GM21360 (cell line): ENCODE measurements around the gene HDAC6.
"Not testable (repeated sequence)": the region's sequence is repeated elsewhere in the genome, so short reads cannot be mapped to it uniquely, and the experiment has no call there.

Experiments used
- ATAC-seq: cut with Tn5 transposase; IDR thresholded peaks from one replicate; pipeline ENCODE4 v1.9.1; 2021; ENCODE audit warnings: mild to moderate bottlenecking, moderate library complexity; ENCODE audit not compliant: unreplicated experiment

Gene HDAC6

DNA sequence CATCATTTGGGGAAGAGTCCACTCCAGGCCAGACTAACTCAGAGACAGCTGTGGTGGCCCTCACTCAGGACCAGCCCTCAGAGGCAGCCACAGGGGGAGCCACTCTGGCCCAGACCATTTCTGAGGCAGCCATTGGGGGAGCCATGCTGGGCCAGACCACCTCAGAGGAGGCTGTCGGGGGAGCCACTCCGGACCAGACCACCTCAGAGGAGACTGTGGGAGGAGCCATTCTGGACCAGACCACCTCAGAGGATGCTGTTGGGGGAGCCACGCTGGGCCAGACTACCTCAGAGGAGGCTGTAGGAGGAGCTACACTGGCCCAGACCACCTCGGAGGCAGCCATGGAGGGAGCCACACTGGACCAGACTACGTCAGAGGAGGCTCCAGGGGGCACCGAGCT is 21.2 kb downstream of the HDAC6 start:
- no peak for ATAC-seq

- ATAC-seq = no peak
These were observed 22.2 kb downstream of the HDAC6 start for GRCh38 chrX:48824066-48824465.

GRCh38 chrX:48826135-48826875 is 24.4 kb downstream of the HDAC6 start, which contains the start of gene ERAS:
Gene ERAS, plus strand, starts transcription at chrX:48826513. Its CDS starts 2,611 bp downstream, at chrX:48829124.
- ATAC-seq = no peak

GRCh38 chrX:48826876-48827653 is 25.2 kb downstream of the HDAC6 start:
- ATAC-seq = no peak

DNA sequence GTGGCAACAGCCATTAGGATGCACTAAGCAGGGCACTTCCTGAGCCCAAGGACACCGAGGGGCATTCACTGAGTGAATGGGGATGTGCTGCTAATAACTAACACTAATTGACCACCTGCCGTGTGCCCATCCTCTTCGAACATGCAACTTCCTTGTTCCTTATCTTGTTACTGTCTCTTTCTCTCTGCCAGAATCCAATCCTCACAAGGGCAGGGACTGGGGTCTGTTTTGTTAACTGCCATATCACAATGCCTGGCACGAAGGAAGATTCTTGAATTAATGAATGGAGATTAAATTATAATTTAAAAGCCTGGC is 25.7 kb downstream of the HDAC6 start:
- no peak for ATAC-seq

DNA sequence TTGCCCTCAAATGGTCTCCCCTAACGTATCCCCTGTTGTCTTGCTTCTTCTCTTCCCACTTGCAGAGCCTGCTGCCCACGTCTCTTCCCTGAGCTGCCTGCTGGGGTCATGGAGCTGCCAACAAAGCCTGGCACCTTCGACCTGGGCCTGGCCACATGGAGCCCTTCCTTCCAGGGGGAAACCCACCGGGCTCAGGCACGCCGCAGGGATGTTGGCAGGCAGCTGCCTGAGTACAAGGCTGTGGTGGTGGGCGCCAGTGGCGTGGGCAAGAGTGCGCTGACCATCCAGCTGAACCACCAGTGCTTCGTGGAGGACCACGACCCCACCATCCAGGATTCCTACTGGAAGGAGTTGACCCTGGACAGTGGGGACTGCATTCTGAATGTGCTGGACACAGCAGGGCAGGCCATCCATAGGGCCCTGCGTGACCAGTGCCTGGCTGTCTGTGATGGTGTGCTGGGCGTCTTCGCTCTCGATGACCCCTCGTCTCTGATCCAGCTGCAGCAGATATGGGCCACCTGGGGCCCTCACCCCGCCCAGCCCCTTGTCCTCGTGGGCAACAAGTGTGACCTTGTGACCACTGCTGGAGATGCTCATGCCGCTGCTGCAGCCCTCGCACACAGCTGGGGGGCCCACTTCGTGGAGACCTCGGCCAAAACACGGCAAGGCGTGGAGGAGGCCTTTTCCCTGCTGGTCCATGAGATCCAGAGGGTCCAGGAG is 27.3 kb downstream of the HDAC6 start:
- no peak for ATAC-seq

- no peak for ATAC-seq
These were observed 29.5 kb downstream of the HDAC6 start for GRCh38 chrX:48831136-48831908.

GRCh38 chrX:48831909-48832291 is 30.0 kb downstream of the HDAC6 start:
- no peak for ATAC-seq

- ATAC-seq = no peak
These were observed 31.8 kb downstream of the HDAC6 start for GRCh38 chrX:48833542-48834138.

GRCh38 chrX:48834383-48834709 is 32.5 kb downstream of the HDAC6 start:
- ATAC-seq = no peak

- ATAC-seq = no peak
These were observed 33.9 kb downstream of the HDAC6 start, which contains the start of gene PCSK1N for GRCh38 chrX:48835524-48836329. Gene PCSK1N, minus strand, starts transcription at chrX:48835610. Its CDS starts 78 bp downstream, at chrX:48835532.

GRCh38 chrX:48839686-48840085 is 37.8 kb downstream of the HDAC6 start:
- no peak for ATAC-seq

- ATAC-seq = no peak
These were observed 47.0 kb downstream of the HDAC6 start for GRCh38 chrX:48848847-48849246.

GRCh38 chrX:48852857-48853256 is 51.0 kb downstream of the HDAC6 start:
- ATAC-seq = no peak

DNA sequence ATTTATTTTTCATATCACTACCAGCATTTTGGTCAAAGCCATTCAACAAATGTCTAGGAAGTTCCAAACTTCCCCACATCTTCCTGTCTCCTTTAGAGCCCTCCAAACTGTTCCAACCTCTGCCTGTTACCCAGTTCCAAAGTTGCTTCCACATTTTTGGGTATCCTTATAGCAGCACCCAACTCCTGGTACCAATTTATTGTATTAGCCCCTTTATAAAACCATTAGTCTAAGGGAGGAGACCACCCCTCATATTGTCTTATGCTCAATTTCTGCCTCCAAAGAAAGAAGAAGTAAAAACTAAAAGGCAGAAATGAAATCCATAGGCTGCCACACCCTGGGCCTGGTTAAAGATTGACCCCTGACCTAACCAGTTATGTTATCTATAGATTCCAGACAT is 51.6 kb downstream of the HDAC6 start:
- not testable (repeated sequence) for ATAC-seq

DNA sequence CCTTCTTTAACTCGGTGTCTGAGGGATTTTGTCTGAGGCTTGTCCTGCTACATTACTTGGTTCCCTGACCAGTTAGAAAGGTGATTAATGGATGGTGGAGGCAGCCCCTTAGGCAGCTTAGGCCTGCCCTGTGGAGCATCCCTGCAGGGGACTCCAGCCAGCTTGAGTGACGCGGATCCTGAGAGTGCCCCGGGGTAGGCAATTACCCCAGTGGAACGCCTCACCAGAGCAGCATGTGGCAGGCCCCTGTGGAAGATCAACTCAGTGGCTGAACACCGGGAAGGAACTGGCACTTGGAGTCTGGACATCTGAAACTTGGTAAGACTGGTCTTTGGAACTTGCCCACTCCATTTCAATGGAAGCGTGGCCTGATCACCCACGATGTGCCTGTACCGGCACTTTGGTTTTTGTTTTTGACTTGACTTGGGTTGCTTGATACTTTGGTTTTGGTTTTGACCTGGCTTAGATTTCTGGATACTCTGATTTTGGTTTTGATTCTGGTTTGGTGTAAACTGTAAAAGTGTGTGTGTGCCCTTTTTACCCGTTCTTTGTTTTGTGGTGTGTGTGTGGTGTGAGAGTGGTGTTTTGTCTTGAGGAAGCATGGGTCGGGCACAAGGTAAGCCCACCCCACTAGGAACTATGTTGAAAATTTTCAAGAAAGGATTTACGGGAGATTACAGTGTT is 52.4 kb downstream of the HDAC6 start:
- ATAC-seq = not testable (repeated sequence)

- ATAC-seq = no peak
These were observed 53.0 kb downstream of the HDAC6 start for GRCh38 chrX:48854898-48855297.

DNA sequence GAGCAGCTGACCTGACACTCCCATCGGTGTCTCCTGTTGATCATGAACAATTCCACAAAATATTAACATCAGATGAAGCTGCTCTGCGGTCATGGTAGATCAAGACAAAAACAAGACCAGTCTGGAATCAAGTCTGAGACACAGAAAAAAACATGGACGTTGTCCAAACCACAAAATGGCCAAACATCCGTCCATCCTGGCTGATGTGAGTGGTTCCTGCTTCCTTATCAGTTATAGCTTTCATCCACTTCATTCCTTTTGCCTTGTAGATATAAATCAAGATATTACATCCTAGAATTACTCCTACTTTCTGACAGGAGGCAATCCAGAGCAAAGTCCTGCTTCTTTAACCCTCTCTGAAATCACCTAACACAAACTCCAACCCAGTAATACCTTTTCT is 62.3 kb downstream of the HDAC6 start:
- no peak for ATAC-seq

DNA sequence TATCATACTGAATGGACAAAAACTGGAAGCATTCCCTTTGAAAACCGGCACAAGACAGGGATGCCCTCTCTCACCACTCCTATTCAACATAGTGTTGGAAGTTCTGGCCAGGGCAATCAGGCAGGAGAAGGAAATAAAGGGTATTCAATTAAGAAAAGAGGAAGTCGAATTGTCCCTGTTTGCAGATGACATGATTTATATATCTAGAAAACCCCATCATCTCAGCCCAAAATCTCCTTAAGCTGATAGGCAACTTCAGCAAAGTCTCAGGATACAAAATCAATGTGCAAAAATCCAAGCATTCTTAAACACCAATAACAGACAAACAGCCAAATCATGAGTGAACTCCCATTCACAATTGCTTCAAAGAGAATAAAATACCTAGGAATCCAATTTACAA is 70.2 kb downstream of the HDAC6 start:
- not testable (repeated sequence) for ATAC-seq
